Subcutaneous adipose tissue (tissue), 4 donors: ENCODE measurements around the gene SH3PXD2A. TPM values are rescaled to one million over a fixed set of nuclear protein-coding genes. Genes with fewer than 3 reads are reported as not detected.

Experiments
- CTCF ChIP-seq: fragments of 450-650 bp; IDR thresholded peaks from one replicate; pipeline ENCODE4 v1.5.1; 2016; ENCODE audit warnings: low read depth, mild to moderate bottlenecking, control low read depth, antibody characterized with exemption, moderate library complexity
- total RNA-seq, 4 donors: library from RNA; depleted of rRNA; stranded (reverse); fragments of >200 nt; gene quantifications; one replicate each; pipeline ENCODE4 v1.1.0, GENCODE V29; 2016

Gene SH3PXD2A
- total RNA-seq, 4 donors from 2014 or later = 13.0 to 23.6 (median 18.7) TPM

DNA sequence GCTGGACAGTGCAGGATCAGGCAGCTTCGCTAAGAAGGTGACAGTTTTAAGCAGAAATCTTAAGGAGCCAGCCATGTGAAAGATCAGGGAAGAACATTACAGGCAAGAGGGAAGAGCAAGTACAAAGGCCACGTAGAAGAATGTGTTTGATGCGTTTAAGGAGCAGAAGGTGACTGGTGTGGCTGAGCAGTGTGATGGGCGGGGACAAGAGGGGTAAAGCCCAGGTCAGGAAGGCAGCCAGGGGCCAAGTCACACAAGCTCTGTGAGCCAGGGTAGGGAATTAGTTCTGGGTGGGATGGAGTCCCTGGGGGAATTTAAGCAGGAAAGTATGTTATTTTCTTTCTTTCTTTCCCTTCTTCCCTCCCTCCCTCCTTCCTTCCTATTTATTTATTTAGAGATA is 166.9 kb downstream of the SH3PXD2A start:
- TF ChIP-seq CTCF = no peak

DNA sequence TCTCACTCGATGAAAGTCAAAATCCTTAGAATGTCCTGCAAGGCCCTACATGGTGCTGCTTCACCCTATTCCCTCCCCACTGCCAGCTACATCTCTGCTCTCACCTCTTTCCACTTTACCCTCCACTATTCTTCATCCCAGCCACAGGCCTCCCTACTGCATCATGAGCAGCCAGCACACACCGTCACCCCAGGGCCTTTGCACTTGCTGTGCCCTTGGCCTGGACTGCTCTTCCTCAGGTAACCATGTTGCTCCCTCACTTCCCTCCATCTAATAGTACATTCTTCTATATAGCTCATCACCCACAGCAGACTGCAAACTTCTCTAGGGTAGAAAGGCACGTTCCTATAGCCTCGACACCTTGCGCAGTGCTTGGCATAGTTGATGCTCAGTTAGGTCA is 167.7 kb downstream of the SH3PXD2A start:
- no peak for TF ChIP-seq CTCF

GRCh38 chr10:103687172-103687571 is 168.2 kb downstream of the SH3PXD2A start:
- TF ChIP-seq CTCF = no peak

DNA sequence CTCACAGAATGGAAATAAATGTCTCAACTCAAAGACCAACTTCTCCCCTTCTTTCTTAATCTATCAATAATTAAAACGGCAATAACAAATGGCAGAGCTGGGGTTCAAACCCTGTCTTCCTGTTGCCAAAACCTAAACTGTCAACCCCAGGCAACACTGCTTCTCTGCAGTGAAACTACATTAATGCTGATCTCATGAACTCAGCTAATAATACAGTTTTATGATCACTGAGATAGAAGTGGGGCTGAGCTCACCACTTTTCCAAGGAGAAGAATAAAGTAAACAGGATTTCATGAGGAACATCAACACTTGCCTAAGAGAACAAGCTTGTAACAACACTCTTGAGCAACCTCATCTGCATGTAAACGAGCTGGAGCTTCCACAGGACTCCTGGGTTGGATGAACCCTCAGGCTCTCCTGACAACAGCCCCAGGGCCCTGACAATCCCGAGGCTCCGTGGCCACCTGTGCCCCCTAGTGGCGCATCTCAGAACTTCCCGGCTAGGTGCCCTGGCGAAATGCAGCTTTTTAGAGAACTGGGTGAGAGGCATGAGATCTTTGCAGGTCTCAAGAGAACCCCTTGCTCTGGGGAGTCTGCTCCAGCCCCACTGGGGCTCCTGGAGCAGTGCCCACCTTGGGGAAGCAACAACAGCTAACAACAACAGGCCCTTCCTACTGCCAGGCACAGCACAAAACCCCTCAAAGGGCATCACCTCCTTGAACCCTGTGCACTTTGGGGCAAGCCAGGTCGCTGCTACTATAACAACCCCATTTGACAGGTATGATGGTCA is 169.3 kb downstream of the SH3PXD2A start:
- no peak for TF ChIP-seq CTCF

- TF ChIP-seq CTCF = no peak
Measured at GRCh38 chr10:103683851-103684250, 171.5 kb downstream of the SH3PXD2A start.

DNA sequence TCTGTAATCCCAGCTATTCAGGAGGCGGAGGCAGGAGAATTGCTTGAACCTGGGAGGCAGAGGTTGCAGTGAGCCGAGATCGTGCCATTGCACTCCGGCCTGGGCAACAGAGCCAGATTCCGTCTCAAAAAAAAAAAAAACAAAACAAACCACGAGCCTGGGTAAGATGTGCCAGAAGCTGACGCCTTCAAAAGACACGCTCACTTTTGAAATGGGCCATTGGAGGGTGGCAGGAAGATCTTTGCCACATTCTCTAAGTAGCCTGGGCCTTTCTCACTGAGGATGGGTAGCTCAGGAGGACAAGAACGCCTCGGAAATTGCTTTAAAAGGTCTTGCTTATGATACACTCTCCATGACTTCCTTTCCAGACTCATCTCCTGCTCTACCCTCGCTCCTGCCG is 172.7 kb downstream of the SH3PXD2A start:
- no peak for TF ChIP-seq CTCF

DNA sequence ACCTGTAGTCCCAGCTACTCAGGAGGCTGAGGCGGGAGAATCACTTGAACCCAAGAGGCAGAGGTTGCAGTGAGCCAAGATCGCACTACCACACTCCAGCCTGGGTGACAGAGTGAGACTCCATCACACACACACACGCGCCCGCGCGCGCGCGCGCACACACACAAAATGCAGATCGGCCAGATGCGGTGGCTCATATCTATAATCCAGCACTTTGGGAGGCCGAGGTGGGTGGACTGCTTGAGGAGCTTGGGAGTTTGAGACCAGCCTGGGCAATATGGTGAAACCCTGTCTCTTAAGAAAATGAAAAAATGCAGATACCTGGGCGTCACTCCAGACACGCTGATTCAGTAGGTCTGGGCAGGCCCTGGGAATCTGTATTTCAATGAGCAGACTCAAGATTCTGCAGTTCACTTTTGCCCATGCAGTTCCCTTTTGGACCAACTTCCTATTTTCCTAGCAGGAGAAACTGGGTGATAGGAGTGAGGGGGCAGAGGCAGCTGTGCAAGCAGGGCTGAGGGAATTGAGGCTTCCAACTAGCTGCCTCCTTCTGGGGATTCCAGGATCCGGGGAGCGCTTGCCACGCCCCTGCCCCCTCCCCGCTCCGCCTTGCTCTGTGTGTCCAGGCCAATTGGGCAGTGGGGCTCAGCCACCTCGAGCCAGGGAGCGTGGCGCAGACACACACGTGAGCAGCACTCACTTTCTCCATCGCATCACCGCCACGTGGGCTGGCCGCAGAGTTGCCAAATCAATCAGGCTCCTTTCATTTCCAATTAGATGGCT is 173.6 kb downstream of the SH3PXD2A start:
- no peak for TF ChIP-seq CTCF
